Measurements from ENCODE around the gene TTLL7. TPM values are rescaled to one million over a fixed set of nuclear protein-coding genes. Genes with fewer than 3 reads are reported as not detected.

TTLL7 gene, protein sequence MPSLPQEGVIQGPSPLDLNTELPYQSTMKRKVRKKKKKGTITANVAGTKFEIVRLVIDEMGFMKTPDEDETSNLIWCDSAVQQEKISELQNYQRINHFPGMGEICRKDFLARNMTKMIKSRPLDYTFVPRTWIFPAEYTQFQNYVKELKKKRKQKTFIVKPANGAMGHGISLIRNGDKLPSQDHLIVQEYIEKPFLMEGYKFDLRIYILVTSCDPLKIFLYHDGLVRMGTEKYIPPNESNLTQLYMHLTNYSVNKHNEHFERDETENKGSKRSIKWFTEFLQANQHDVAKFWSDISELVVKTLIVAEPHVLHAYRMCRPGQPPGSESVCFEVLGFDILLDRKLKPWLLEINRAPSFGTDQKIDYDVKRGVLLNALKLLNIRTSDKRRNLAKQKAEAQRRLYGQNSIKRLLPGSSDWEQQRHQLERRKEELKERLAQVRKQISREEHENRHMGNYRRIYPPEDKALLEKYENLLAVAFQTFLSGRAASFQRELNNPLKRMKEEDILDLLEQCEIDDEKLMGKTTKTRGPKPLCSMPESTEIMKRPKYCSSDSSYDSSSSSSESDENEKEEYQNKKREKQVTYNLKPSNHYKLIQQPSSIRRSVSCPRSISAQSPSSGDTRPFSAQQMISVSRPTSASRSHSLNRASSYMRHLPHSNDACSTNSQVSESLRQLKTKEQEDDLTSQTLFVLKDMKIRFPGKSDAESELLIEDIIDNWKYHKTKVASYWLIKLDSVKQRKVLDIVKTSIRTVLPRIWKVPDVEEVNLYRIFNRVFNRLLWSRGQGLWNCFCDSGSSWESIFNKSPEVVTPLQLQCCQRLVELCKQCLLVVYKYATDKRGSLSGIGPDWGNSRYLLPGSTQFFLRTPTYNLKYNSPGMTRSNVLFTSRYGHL
- total RNA-seq, result 1 to 10 TPM; 4.1 to 5.0 TPM

GRCh38 chr1:83998498-83999315 lies at the start of gene TTLL7:
TTLL7 (minus strand) TSS chr1:83999132; CDS start chr1:83952211, 46,921 bp downstream.
- no peaks in the 10 kb centered on the region for H3K27me3 ChIP-seq
- peak within 1 kb of the TSS; percentile 78 for H3K4me3 ChIP-seq
- H3K9ac ChIP-seq (ENCODE audit: low read depth in 2 of 2, low read length in 2 of 2), result peak within 1 kb of the TSS; percentile 23 to 76
- TF ChIP-seq CTCF (IDR thresholded peaks at IDR 0.05), result no peak
- no peaks in the 10 kb centered on the region for H3K4me1 ChIP-seq
- peak within 1 kb of the TSS; percentile 21 for H3K27ac ChIP-seq
- H3K9me3 ChIP-seq, result no peaks in the 10 kb centered on the region
- intact Hi-C loops (cut with DNase I), result no loop called here
- peak; percentile 86 for DNase-seq
- no peaks in the 10 kb centered on the region for H3K36me3 ChIP-seq

DNA sequence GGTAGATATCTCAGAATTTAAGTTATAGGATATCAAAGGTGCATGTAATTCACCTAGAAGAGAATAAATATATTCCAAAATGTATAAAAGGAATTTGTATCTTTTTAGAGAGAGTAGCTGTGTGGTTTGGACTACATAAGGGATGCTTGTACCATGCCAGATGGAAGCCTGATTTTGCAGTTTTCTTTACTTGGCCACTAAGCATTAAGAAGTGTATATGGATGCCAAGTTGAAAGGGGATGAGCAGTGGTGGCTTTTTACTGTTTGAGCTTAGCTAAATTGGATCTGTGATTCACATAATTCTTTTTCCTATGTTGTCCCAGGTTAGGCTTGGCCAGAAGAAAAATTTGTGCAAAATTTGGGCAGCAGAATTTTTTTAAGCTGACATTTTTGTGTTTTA lies 43.5 kb upstream of the TTLL7 start:
- Histone ChIP-seq H3K9ac (ENCODE audit: low read depth in 2 of 2, low read length in 2 of 2) (no peak overlapping the region), H3K27me3 (no peaks in the 10 kb centered on the region), H3K4me1 (no peaks in the 10 kb centered on the region), H3K36me3 (no peaks in the 10 kb centered on the region), H3K4me3 (no peak overlapping the region), H3K9me3 (no peaks in the 10 kb centered on the region), H3K27ac (no peak overlapping the region)
- intact Hi-C loops (cut with DNase I), result no loop called here
- TF ChIP-seq CTCF (IDR thresholded peaks at IDR 0.05), result no peak
- no peak for DNase-seq

GRCh38 chr1:84037758-84038611 lies 39.1 kb upstream of the TTLL7 start:
- H3K4me1 ChIP-seq, result no peaks in the 10 kb centered on the region
- no peak for TF ChIP-seq CTCF (IDR thresholded peaks at IDR 0.05)
- no peaks in the 10 kb centered on the region for H3K36me3 ChIP-seq
- no peaks in the 10 kb centered on the region for H3K9me3 ChIP-seq
- H3K27me3 ChIP-seq, result no peaks in the 10 kb centered on the region
- no peak for DNase-seq
- H3K27ac ChIP-seq, result no peak overlapping the region
- H3K4me3 ChIP-seq, result no peak overlapping the region
- no peak overlapping the region for H3K9ac ChIP-seq (ENCODE audit: low read depth in 2 of 2, low read length in 2 of 2)
- intact Hi-C loops (cut with DNase I), result no loop called here

- DNase-seq, result no peak
- H3K27ac ChIP-seq, result no peak overlapping the region
- no peaks in the 10 kb centered on the region for H3K9me3 ChIP-seq
- no peak overlapping the region for H3K4me3 ChIP-seq
- H3K4me1 ChIP-seq, result no peaks in the 10 kb centered on the region
- TF ChIP-seq CTCF (IDR thresholded peaks at IDR 0.05), result no peak
- H3K27me3 ChIP-seq, result no peaks in the 10 kb centered on the region
- intact Hi-C loops (cut with DNase I), result no loop called here
- no peaks in the 10 kb centered on the region for H3K36me3 ChIP-seq
- H3K9ac ChIP-seq (ENCODE audit: low read depth in 2 of 2, low read length in 2 of 2), result no peak overlapping the region
Observed at GRCh38 chr1:84031802-84032327, 32.9 kb upstream of the TTLL7 start.

All from colonic mucosa (tissue), 4 donors.